H1 (cell line): Measurements from ENCODE around the gene MGAT4D. TPM values are rescaled to one million over a fixed set of nuclear protein-coding genes. Genes with fewer than 3 reads are reported as not detected.

Experiments
- MAX ChIP-seq: IDR thresholded peaks from 2 replicates; pipeline ENCODE4 v1.6.1; 2012; ENCODE audit warnings: inconsistent platforms
- TAF7 ChIP-seq: optimal IDR thresholded peaks from 2 replicates; pipeline ENCODE3; 2011; ENCODE audit warnings: low read depth, mild to moderate bottlenecking, inconsistent platforms, low read length, moderate library complexity, borderline replicate concordance
- ZNF274 ChIP-seq: IDR thresholded peaks from 2 replicates; pipeline ENCODE4 v1.7.0; 2012; ENCODE audit warnings: low read length, borderline replicate concordance; ENCODE audit errors: extremely low read depth
- polyA plus RNA-seq, 7 experiments: library from polyadenylated mRNA; depleted of rRNA in 3 of 7; stranded (reverse) in 5 of 7; unstranded in 2 of 7; fragments of >200 nt in 5 of 7; fragments of 200-250 nt in 2 of 7; gene quantifications; 1 replicate in 5 of 7; 2 replicates in 1 of 7; 4 replicates in 1 of 7; pipeline versions ENCODE4 v1.2.1 to v1.2.3, GENCODE V29; 2011 to 2013; ENCODE audit warnings: missing spikeins in 2 of 7, mixed read lengths in 2 of 7
- total RNA-seq: library from RNA; stranded (reverse); fragmentation: NEBNext Ultra II Directional; extraction: Animal tissue kit (Norgen Biotek cat#: 25700); gene quantifications from 2 replicates; pipeline ENCODE4 v1.2.1, GENCODE V29; 2021

MGAT4D gene
- total and polyA plus RNA-seq, 2 of the 8 experiments (the other 6 are each of a cell fraction or from before 2014, with no cell fraction given) = not detected

- TF ChIP-seq ZNF274 = no peak
- no peak for TF ChIP-seq MAX
- TF ChIP-seq TAF7 = no peak
These were observed 28.0 kb downstream of the MGAT4D start (continued) for GRCh38 chr4:140469791-140470733.
